GM23248 (cell line): ENCODE measurements around the gene DIP2C.

ENCODE experiments used
- EZH2 ChIP-seq: fragments of 200-600 bp; sonication (generic); IDR thresholded peaks from 2 replicates; pipeline ENCODE4 v1.6.1; 2018; ENCODE audit warnings: antibody characterized with exemption, mild to moderate bottlenecking; ENCODE audit not compliant: insufficient read depth, poor library complexity, severe bottlenecking
- EZH2phosphoT487 ChIP-seq: fragments of 200-600 bp; sonication (generic); IDR thresholded peaks from 2 replicates; pipeline ENCODE4 v1.6.1; 2018; ENCODE audit warnings: antibody characterized with exemption, moderate library complexity, mild to moderate bottlenecking, low read depth; ENCODE audit not compliant: insufficient read depth

GRCh38 chr10:613271-614138 is 76.0 kb downstream of the DIP2C start:
- TF ChIP-seq EZH2: no peak
- no peak for TF ChIP-seq EZH2phosphoT487
